IPS-18a (cell line): Measurements from ENCODE around the gene SNX12.
A peak's percentile ranks its signal among the peaks of the same experiment; 100 is the strongest.
"Not testable (repeated sequence)": the region's sequence is repeated elsewhere in the genome, so short reads cannot be mapped to it uniquely, and the experiment has no call there.

ENCODE experiments used
- H3K27ac ChIP-seq: one replicate; pipeline ENCODE4 v1.5.1; 2013; ENCODE audit warnings: low read length
- H3K27me3 ChIP-seq: one replicate; pipeline ENCODE4 v1.6.1; 2013; ENCODE audit warnings: mild to moderate bottlenecking, low read length; ENCODE audit not compliant: control insufficient read depth, insufficient read depth
- H3K36me3 ChIP-seq: one replicate; pipeline ENCODE4 v1.6.1; 2013; ENCODE audit warnings: low read depth, low read length; ENCODE audit not compliant: control insufficient read depth
- H3K4me1 ChIP-seq: one replicate; pipeline ENCODE4 v1.6.1; 2013; ENCODE audit warnings: low read depth, low read length; ENCODE audit not compliant: control insufficient read depth
- H3K4me3 ChIP-seq: one replicate; pipeline ENCODE4 v1.5.1; 2013; ENCODE audit warnings: low read length
- H3K9ac ChIP-seq: one replicate; pipeline ENCODE4 v1.6.1; 2013; ENCODE audit warnings: mild to moderate bottlenecking, low read length, moderate library complexity
- H3K9me3 ChIP-seq: one replicate; pipeline ENCODE4 v1.6.1; 2013; ENCODE audit warnings: low read depth, low read length; ENCODE audit not compliant: control insufficient read depth

SNX12 gene

DNA sequence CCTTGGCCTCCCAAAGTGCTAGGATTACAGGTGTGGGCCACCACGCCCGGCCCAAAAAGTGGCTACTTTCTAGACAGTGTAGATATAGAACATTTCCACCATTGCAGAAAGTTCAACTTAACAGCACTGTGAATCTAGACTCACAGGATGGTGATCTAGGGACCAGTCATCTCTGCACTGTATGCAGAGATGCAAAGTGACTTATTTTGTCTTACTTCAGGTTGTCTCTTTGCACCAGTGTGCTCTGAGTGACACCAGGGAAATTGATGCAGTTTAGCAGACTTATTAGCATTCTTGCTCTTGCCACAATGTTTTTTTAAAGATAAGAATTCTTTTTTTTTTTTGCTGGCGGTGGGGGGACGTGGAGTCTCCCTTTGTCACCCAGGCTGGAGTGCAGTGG is 14.7 kb upstream of the SNX12 start:
- Histone ChIP-seq H3K9me3 (peaks cover 8% of the 10 kb centered on the region), H3K4me3 (no peak overlapping the region), H3K27ac (no peak overlapping the region), H3K27me3 (no peaks in the 10 kb centered on the region), H3K36me3 (no peaks in the 10 kb centered on the region), H3K4me1 (no peaks in the 10 kb centered on the region), H3K9ac (no peak overlapping the region)

DNA sequence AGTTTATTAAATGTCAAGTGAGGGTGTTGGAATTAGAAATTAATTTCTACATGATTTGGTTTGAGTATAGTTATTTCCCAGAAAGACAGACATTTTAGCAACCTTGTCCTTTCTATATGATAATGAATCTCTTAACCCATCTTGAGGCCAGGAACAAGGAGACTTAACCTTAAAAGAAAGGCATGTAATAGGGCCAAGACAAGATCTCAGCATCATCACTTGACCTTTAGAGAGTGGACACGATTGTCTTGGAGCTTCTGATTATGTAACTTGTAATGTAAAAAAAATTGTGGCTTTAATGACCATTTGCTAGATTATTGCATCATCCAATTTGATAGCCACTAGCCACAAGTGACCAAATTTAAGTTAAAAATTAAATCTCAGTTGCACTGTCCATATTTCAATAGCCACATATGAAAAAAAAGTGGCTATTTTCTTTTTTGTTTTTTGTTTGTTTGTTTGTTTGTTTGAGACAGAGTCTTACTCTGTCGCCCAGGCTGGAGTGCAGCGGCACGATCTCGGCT is 14.1 kb upstream of the SNX12 start:
- Histone ChIP-seq H3K27ac (no peak overlapping the region), H3K4me3 (no peak overlapping the region), H3K4me1 (no peaks in the 10 kb centered on the region)

DNA sequence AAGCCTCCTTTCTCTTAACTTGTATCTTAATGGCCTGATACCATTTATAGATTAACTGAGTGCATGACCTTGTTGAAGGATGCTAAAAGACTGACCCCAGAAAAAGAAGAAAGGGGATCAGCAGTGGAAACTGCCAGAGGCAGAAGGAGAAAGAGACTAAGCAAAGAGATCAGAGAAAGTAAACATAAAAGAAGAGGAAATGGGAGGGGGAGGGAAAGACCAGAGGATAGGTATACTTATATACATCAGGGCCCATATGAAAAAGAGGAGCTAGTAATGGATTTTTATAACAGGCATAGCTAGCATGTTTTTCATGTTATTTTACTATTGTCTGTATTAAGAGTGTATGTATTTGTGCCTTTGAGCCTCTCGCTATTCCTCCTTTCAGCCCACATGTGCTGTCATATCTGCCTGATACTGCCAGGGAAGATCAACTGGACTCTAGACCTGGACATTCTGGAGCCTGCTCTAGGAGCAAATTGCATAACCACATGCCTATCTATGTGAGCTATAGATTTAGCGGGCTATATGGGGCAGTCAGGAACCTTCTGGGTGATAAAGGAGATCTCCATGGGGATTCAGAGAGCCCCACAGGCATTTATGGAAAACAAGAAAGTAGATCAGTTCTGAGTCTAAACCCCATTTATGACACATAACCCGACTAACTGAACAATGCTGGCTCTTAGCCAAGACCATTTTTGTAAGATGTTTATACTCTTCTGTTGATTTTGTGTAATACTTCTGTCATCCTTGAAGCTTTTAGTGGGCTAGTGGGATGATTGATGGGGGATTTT is 13.4 kb upstream of the SNX12 start:
- Histone ChIP-seq H3K9me3 (peaks cover 8% of the 10 kb centered on the region), H3K4me1 (no peaks in the 10 kb centered on the region), H3K9ac (no peak overlapping the region), H3K36me3 (no peaks in the 10 kb centered on the region), H3K27ac (no peak overlapping the region), H3K4me3 (no peak overlapping the region), H3K27me3 (no peaks in the 10 kb centered on the region)

More for the DNA sequence above, 14.1 kb upstream of the SNX12 start:
- H3K9me3 ChIP-seq, result peaks cover 8% of the 10 kb centered on the region
- no peaks in the 10 kb centered on the region for H3K36me3 ChIP-seq
- no peaks in the 10 kb centered on the region for H3K27me3 ChIP-seq
- H3K9ac ChIP-seq, result no peak overlapping the region

DNA sequence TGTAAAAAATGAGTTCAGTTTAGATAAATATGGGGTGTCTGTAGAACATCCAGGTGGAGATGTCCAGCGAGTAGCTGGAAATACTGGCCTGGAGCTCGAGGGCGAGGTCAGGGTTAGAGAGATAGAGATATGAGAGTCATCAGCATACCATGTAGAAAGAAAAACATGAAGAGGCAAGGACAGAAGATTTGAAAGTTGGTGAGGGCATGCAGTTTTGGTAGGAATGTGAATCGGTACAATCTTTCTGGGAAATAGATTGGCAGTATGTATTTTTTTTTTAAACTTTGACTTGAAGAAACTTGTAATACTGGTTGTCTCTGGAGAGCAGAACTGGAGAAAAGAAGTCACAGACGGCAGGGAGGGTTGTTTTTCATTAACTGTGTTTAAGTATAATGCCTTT is 2.4 kb upstream of the SNX12 start:
- no peak overlapping the region for H3K27ac ChIP-seq
- no peaks in the 10 kb centered on the region for H3K27me3 ChIP-seq
- H3K4me3 ChIP-seq, result no peak overlapping the region
- H3K9me3 ChIP-seq, result peaks cover 8% of the 10 kb centered on the region
- no peaks in the 10 kb centered on the region for H3K36me3 ChIP-seq
- H3K4me1 ChIP-seq, result no peaks in the 10 kb centered on the region
- no peak overlapping the region for H3K9ac ChIP-seq

DNA sequence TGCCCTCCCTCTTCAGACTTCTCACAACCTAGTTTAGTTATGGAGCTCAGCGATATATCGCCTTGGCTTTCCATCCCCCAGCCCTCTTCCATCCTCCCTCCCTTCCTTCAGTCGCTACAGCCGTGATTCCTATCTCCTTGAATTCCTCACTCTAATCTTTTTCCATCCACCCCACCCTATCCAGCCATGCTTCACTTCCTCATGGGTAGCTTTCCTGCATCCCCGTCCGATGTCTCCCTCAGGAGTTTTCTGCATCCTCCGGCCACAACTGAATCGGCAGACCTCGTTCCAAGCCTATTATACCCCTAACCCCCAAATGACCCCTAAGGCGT is 456 bp downstream of the SNX12 start:
- Histone ChIP-seq H3K4me1 (no peaks in the 10 kb centered on the region), H3K4me3 (peak overlapping the region; percentile 87), H3K36me3 (no peaks in the 10 kb centered on the region), H3K9me3 (peaks cover 8% of the 10 kb centered on the region), H3K9ac (peak overlapping the region; percentile 69), H3K27ac (no peak overlapping the region), H3K27me3 (no peaks in the 10 kb centered on the region)

DNA sequence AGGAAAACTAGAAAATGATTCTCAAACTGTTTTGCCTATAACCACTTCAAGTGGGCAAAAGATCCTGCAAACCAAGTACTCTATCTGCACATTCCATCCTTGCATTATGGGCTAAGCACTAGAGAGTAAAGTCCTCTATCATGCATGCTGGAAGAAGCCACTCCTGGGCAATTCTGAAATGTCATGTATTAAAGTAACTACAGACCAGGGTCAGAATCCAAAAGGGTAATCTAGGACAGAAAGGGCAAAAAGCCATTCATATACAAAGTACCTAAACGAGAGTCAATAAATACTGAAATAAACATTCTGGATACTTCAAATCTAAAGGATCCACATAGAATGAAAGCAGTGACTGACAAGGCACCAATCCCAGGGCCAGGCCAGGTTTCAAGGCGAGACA is 1.0 kb downstream of the SNX12 start:
- no peaks in the 10 kb centered on the region for H3K27me3 ChIP-seq
- no peak overlapping the region for H3K27ac ChIP-seq

DNA sequence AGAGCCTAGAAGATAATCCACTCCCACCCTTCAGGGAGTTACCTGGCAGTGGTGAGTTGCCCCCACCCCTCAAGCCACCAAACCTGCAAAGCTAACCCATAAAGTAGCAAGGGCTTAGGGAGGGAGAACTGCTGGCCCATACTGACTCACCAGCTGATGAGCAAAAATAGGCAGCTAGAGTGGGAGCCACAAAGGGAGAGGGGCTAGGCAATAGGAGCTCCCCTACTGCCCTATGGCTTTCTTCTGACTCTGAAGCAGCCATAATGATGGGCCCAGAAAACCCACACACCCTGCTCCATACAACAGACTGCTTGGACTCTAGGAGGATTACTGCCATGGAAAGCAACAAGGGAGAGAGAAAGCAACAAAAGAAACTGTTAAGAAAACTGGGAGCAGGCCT is 8.0 kb downstream of the SNX12 start:
- peaks cover 11% of the 10 kb centered on the region for H3K9me3 ChIP-seq
- no peaks in the 10 kb centered on the region for H3K4me1 ChIP-seq
- H3K4me3 ChIP-seq, result no peak overlapping the region
- H3K27ac ChIP-seq, result no peak overlapping the region
- peaks cover 22% of the 10 kb centered on the region for H3K36me3 ChIP-seq
- no peaks in the 10 kb centered on the region for H3K27me3 ChIP-seq
- H3K9ac ChIP-seq, result no peak overlapping the region

More for the DNA sequence above, 1.0 kb downstream of the SNX12 start:
- Histone ChIP-seq H3K9me3 (peaks cover 8% of the 10 kb centered on the region), H3K36me3 (no peaks in the 10 kb centered on the region), H3K4me1 (no peaks in the 10 kb centered on the region), H3K9ac (peak overlapping the region; percentile 69), H3K4me3 (peak overlapping the region; percentile 87)

DNA sequence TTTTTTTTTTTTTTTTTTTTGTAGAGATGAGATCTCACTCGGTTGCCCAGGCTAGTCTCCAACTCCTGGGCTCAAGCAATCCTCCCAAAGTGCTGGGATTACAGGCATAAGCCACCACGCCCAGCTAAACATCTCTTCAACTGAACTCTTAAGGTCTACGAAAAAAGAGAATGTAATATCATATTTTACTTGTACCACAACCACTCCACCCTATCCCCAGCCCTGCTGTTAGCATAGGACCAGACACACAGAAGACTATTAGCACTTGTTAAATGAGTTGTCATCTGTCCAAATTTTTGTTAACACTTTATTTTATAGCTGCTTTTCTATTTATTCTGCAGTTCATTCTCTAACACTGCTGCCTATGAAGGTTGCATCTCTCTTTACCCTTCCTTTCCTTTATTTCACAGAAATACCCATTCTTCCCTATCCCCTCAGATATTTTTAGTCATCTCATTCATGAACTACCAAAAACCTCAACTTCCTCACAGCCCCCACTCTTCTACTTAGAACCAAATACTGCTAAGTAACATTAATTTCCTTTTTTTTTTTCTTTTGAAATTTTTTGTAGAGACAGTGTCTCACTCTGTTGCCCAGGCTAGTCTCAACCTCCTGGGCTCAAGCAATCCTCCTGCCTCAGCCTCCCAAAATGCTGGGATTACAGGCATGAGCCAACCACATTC is 10.1 kb downstream of the SNX12 start:
- Histone ChIP-seq H3K36me3 (peaks cover 22% of the 10 kb centered on the region), H3K4me3 (no peak overlapping the region), H3K27ac (no peak overlapping the region), H3K27me3 (no peaks in the 10 kb centered on the region), H3K9me3 (peaks cover 16% of the 10 kb centered on the region), H3K9ac (no peak overlapping the region), H3K4me1 (no peaks in the 10 kb centered on the region)

DNA sequence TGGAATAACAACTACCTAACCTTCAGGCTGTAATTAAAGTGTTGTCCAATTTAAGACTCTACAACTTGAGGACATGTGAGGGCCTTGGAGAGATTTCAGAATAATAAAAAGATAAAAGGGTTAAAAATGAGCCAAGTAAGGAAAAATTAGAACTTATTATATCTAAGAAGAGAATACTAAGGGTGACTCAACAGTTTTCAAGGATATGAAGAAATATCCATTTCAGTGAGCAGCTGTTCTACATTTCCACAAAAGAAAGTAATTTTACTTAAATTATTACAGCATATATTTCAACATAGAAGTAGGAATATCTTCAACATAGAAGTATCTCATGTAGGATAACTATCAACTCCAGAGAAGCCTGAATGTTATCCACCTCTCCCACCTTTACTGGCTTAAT is 11.3 kb downstream of the SNX12 start:
- no peak overlapping the region for H3K4me3 ChIP-seq
- no peaks in the 10 kb centered on the region for H3K27me3 ChIP-seq
- H3K27ac ChIP-seq, result no peak overlapping the region
- no peak overlapping the region for H3K9ac ChIP-seq
- no peaks in the 10 kb centered on the region for H3K4me1 ChIP-seq
- peaks cover 22% of the 10 kb centered on the region for H3K36me3 ChIP-seq
- peaks cover 16% of the 10 kb centered on the region for H3K9me3 ChIP-seq

DNA sequence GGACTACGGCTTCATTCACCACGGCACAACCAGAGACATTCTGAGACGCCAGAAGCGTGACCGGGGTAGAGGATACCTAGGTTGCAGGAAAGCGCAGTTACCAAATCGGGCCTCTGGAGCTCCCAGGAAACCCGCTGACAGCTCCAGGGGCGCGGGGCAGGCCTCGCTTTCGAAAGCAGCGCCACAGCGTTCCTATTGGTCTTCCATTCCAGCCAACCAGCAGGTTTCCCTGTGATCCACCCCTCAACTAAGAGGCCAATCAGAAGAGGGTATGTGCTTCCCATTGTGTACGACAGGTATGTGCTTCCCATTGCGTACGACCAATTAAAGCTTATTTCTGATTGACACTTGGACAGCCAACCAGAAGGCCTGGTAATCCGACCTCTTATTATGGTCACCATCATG is 14.9 kb downstream of the SNX12 start:
- no peaks in the 10 kb centered on the region for H3K4me1 ChIP-seq
- peak overlapping the region; percentile 68 for H3K4me3 ChIP-seq
- H3K27me3 ChIP-seq, result no peaks in the 10 kb centered on the region
- H3K9ac ChIP-seq, result peak overlapping the region; percentile 43
- peaks cover 13% of the 10 kb centered on the region for H3K9me3 ChIP-seq
- no peaks in the 10 kb centered on the region for H3K36me3 ChIP-seq
- no peak overlapping the region for H3K27ac ChIP-seq

DNA sequence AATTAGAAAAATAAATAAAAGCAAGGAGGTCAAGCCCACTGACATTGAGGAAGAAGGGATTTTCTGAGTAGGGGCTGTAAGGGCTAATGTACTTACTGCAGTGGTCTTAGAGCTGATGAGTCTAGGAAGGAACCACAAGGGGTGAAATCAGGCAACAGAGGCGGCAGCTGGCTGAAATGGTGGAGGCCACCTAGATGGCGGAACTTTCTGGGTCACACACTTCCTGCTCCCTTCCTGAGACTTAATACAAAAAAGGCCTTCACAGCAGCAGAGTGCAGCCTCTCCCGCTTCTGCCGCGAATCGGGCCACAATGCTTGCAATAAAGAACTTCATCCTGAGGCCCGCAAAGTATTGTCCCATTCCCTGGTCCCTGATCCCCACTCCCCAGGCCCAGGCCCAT is 15.4 kb downstream of the SNX12 start:
- no peak overlapping the region for H3K27ac ChIP-seq
- H3K36me3 ChIP-seq, result no peaks in the 10 kb centered on the region
- no peaks in the 10 kb centered on the region for H3K27me3 ChIP-seq
- peaks cover 13% of the 10 kb centered on the region for H3K9me3 ChIP-seq
- no peaks in the 10 kb centered on the region for H3K4me1 ChIP-seq
- H3K9ac ChIP-seq, result peak overlapping the region; percentile 43
- H3K4me3 ChIP-seq, result peak overlapping the region; percentile 68

DNA sequence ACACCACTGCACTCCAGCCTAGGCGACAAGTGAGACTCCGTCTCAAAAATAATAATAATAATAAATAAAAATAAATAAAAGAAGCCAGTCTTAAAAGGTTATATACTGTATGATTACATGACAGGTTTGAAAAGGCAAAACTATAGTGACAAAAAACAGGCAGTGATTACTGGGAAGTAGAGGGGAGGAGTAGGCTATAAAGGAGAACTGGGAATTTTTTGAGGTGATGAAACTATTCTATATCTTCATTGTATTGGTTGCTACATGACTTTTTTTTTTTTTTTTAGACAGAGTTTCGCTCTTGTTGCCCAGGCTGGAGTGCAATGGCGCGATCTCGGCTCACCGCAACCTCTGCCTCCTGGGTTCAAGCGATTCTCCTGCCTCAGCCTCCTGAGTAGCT is 20.2 kb downstream of the SNX12 start:
- H3K27ac ChIP-seq, H3K4me1 ChIP-seq, H3K27me3 ChIP-seq, H3K4me3 ChIP-seq, H3K9ac ChIP-seq, H3K36me3 ChIP-seq: not testable (repeated sequence)
- H3K9me3 ChIP-seq, result peaks cover 10% of the 10 kb centered on the region
